ENCODE data around the gene DNPH1.

The DNPH1 gene

GRCh38 chr6:43207286-43207685 lies 22.0 kb downstream of the DNPH1 start:
- Histone ChIP-seq H3K9me3 (ENCODE audit: severe bottlenecking) (no peaks in the 10 kb centered on the region), H3K27ac (ENCODE audit: poor library complexity, severe bottlenecking) (no peak overlapping the region), H3K36me3 (ENCODE audit: low read depth) (peaks cover 15% of the 10 kb centered on the region), H3K4me3 (ENCODE audit: severe bottlenecking) (no peak overlapping the region), H3K27me3 (ENCODE audit: insufficient read depth, poor library complexity, severe bottlenecking) (no peaks in the 10 kb centered on the region), H3K4me1 (ENCODE audit: insufficient read depth, poor library complexity, severe bottlenecking) (no peaks in the 10 kb centered on the region)
- TF ChIP-seq CTCF (IDR thresholded peaks at IDR 0.05; ENCODE audit: poor library complexity, severe bottlenecking): no peak
- no peak for DNase-seq (ENCODE audit: low spot score)
- no peak for ATAC-seq (ENCODE audit: low read depth)

GRCh38 chr6:43205849-43206248 lies 23.4 kb downstream of the DNPH1 start:
- Histone ChIP-seq H3K27ac (ENCODE audit: poor library complexity, severe bottlenecking) (no peak overlapping the region), H3K4me3 (ENCODE audit: severe bottlenecking) (no peak overlapping the region), H3K27me3 (ENCODE audit: insufficient read depth, poor library complexity, severe bottlenecking) (no peaks in the 10 kb centered on the region), H3K4me1 (ENCODE audit: insufficient read depth, poor library complexity, severe bottlenecking) (no peaks in the 10 kb centered on the region), H3K9me3 (ENCODE audit: severe bottlenecking) (no peaks in the 10 kb centered on the region), H3K36me3 (ENCODE audit: low read depth) (peaks cover 15% of the 10 kb centered on the region)
- TF ChIP-seq CTCF (IDR thresholded peaks at IDR 0.05; ENCODE audit: poor library complexity, severe bottlenecking): no peak
- ATAC-seq (ENCODE audit: low read depth) (no peak), DNase-seq (ENCODE audit: low spot score) (peak; percentile 8)

GRCh38 chr6:43204271-43205105 lies 24.8 kb downstream of the DNPH1 start:
- TF ChIP-seq CTCF (IDR thresholded peaks at IDR 0.05; ENCODE audit: poor library complexity, severe bottlenecking): no peak
- Histone ChIP-seq H3K4me1 (ENCODE audit: insufficient read depth, poor library complexity, severe bottlenecking) (no peaks in the 10 kb centered on the region), H3K9me3 (ENCODE audit: severe bottlenecking) (no peaks in the 10 kb centered on the region), H3K4me3 (ENCODE audit: severe bottlenecking) (no peak overlapping the region), H3K27ac (ENCODE audit: poor library complexity, severe bottlenecking) (no peak overlapping the region), H3K27me3 (ENCODE audit: insufficient read depth, poor library complexity, severe bottlenecking) (no peaks in the 10 kb centered on the region), H3K36me3 (ENCODE audit: low read depth) (peaks cover 15% of the 10 kb centered on the region)
- peak; percentile 54 for DNase-seq (ENCODE audit: low spot score)
- ATAC-seq (ENCODE audit: low read depth): no peak

GRCh38 chr6:43203718-43204095 lies 25.6 kb downstream of the DNPH1 start:
- ATAC-seq (ENCODE audit: low read depth): no peak
- H3K27ac ChIP-seq (ENCODE audit: poor library complexity, severe bottlenecking): no peak overlapping the region
- no peaks in the 10 kb centered on the region for H3K27me3 ChIP-seq (ENCODE audit: insufficient read depth, poor library complexity, severe bottlenecking)
- no peaks in the 10 kb centered on the region for H3K4me1 ChIP-seq (ENCODE audit: insufficient read depth, poor library complexity, severe bottlenecking)
- TF ChIP-seq CTCF (IDR thresholded peaks at IDR 0.05; ENCODE audit: poor library complexity, severe bottlenecking): no peak
- no peaks in the 10 kb centered on the region for H3K9me3 ChIP-seq (ENCODE audit: severe bottlenecking)
- DNase-seq (ENCODE audit: low spot score): peak; percentile 9
- no peak overlapping the region for H3K4me3 ChIP-seq (ENCODE audit: severe bottlenecking)
- H3K36me3 ChIP-seq (ENCODE audit: low read depth): peaks cover 20% of the 10 kb centered on the region

Data from RWPE2 (cell line).